A673 (cell line): ENCODE data around the gene TSSC4. TPM values are rescaled to one million over a fixed set of nuclear protein-coding genes. Genes with fewer than 3 reads are reported as not detected.
A peak's percentile ranks its signal among the peaks of the same experiment; 100 is the strongest.

Source experiments
- BruUV-seq: library from RNA; stranded (reverse); fragments of 400-500 nt; replicated peaks from 2 replicates; lab custom pipeline; 2021; lab: Mats Ljungman, UMichigan
- CTCF ChIA-PET: fragments of 300-600 bp; sonication (Branson Sonifier 250); formaldehyde crosslinking; loops from one replicate; lab custom pipeline; 2022; ENCODE audit warnings: antibody characterized with exemption; lab: Charles Lee
- POLR2A ChIA-PET: fragments of 300-600 bp; sonication (Branson Sonifier 250); formaldehyde crosslinking; loops from one replicate; lab custom pipeline; 2022; ENCODE audit warnings: antibody characterized with exemption; ENCODE audit not compliant: low non-redundant PET; lab: Charles Lee
- DNase-seq: peaks from one replicate; pipeline ENCODE4 v3.0.0-alpha.2; 2015; ENCODE audit warnings: low spot score
- H3K27ac ChIP-seq: fragments of 200-600 bp; sonication (generic); 2 replicates; pipeline ENCODE4 v1.5.1; 2016; ENCODE audit warnings: mixed run types, low read depth, mild to moderate bottlenecking, mixed read lengths, antibody characterized with exemption, low read length; ENCODE audit not compliant: poor library complexity, severe bottlenecking
- H3K27me3 ChIP-seq: fragments of 200-600 bp; sonication (generic); replicated peaks from 2 replicates; pipeline ENCODE4 v1.6.1; 2017; ENCODE audit warnings: mixed run types, low read depth, mild to moderate bottlenecking, mixed read lengths, antibody characterized with exemption, low read length; ENCODE audit not compliant: insufficient read depth, poor library complexity
- H3K36me3 ChIP-seq: fragments of 200-600 bp; sonication (generic); 2 replicates; pipeline ENCODE4 v1.6.1; 2016; ENCODE audit warnings: mixed run types, mild to moderate bottlenecking, mixed read lengths, antibody characterized with exemption, low read length; ENCODE audit not compliant: insufficient read depth, poor library complexity, severe bottlenecking
- H3K4me1 ChIP-seq: fragments of 200-600 bp; sonication (generic); 2 replicates; pipeline ENCODE4 v1.6.1; 2017; ENCODE audit warnings: mixed run types, mild to moderate bottlenecking, mixed read lengths, antibody characterized with exemption, low read length; ENCODE audit not compliant: insufficient read depth, poor library complexity, severe bottlenecking
- H3K4me3 ChIP-seq: fragments of 200-600 bp; sonication (generic); 2 replicates; pipeline ENCODE4 v1.5.1; 2016; ENCODE audit warnings: low read depth, mixed run types, mild to moderate bottlenecking, mixed read lengths, low read length; ENCODE audit not compliant: poor library complexity, severe bottlenecking
- H3K9me3 ChIP-seq: fragments of 200-600 bp; sonication (generic); 2 replicates; pipeline ENCODE4 v1.6.1; 2016; ENCODE audit warnings: mixed run types, low read depth, mild to moderate bottlenecking, mixed read lengths, antibody characterized with exemption, low read length; ENCODE audit not compliant: poor library complexity, severe bottlenecking
- CTCF ChIP-seq: fragments of 300-800, 200-600 bp; sonication (generic); conservative IDR thresholded peaks from 2 replicates; pipeline ENCODE4 v1.5.1; 2017; ENCODE audit warnings: low read depth, mild to moderate bottlenecking, antibody characterized with exemption, low read length, moderate library complexity, mixed read lengths
- EZH2 ChIP-seq: fragments of 200-600 bp; sonication (generic); IDR thresholded peaks from 2 replicates; pipeline ENCODE4 v1.6.1; 2017; ENCODE audit warnings: borderline replicate concordance, low read depth, mild to moderate bottlenecking, mixed read lengths, antibody characterized with exemption, low read length; ENCODE audit not compliant: poor library complexity, severe bottlenecking
- intact Hi-C: fragments of 100-400 bp; cut with micrococcal nuclease; formaldehyde crosslinking; loops from one replicate; pipeline ENCODE4 v1.10.0; 2022; ENCODE audit not compliant: unreplicated experiment
- total RNA-seq: library from RNA; stranded (reverse); gene quantifications from 2 replicates; pipeline ENCODE4 v1.2.3, GENCODE V29; 2021

TSSC4 gene
- total RNA-seq, 1 experiment from 2014 or later, result 46.8 TPM

- H3K9me3 ChIP-seq, result no peaks in the 10 kb centered on the region
- TF ChIP-seq CTCF (no peak), EZH2 (no peak)
- TSS peak; percentile 14 for BruUV-seq
- POLR2A ChIA-PET, result no interaction called here
- peaks cover 8% of the 10 kb centered on the region for H3K4me1 ChIP-seq
- no peak overlapping the region for H3K4me3 ChIP-seq
- H3K27me3 ChIP-seq, result no peaks in the 10 kb centered on the region
- no peak for DNase-seq
- H3K27ac ChIP-seq, result no peak overlapping the region
- intact Hi-C loops, result no loop called here
- no peaks in the 10 kb centered on the region for H3K36me3 ChIP-seq
- CTCF ChIA-PET, result no interaction called here
Observed at GRCh38 chr11:2402890-2403645, 2.5 kb downstream of the TSSC4 start.

DNA sequence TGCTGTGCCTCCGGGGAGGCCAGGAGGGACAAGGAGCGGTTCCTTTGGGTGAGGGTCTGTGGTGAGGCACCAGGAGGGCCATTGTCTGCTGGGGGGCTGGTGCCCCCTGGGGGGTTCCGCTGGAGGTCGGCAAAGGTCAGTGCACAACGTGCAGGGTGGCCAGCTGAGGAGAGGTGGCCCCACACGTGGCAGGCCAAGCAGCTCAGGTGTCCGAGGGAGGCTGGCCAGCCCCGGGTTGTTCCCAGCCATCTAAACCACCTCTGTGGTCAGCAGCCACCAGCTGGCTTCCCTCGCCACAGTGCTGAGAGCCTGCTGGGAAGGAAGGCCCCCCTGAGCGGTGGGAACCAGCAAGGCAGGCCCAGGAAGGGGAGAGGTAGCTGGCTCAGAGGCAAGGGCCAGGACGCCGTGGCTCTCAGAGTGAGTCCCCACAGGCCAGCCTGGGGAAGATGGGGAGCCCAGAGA, 4.2 kb downstream of the TSSC4 start:
- no peaks in the 10 kb centered on the region for H3K9me3 ChIP-seq
- ChIA-PET POLR2A (interaction anchor here (0.6 kb wide), 1 partner anchor 9 kb away, joined by 10 read pairs; no protein-coding TSS in a partner anchor), CTCF (no interaction called here)
- no TSS peak for BruUV-seq
- peaks cover 8% of the 10 kb centered on the region for H3K4me1 ChIP-seq
- no peak for TF ChIP-seq EZH2
- TF ChIP-seq CTCF, result no peak
- H3K36me3 ChIP-seq, result no peaks in the 10 kb centered on the region
- H3K4me3 ChIP-seq, result no peak overlapping the region
- no peak overlapping the region for H3K27ac ChIP-seq
- no peaks in the 10 kb centered on the region for H3K27me3 ChIP-seq
- no peak for DNase-seq
- intact Hi-C loops, result no loop called here

DNA sequence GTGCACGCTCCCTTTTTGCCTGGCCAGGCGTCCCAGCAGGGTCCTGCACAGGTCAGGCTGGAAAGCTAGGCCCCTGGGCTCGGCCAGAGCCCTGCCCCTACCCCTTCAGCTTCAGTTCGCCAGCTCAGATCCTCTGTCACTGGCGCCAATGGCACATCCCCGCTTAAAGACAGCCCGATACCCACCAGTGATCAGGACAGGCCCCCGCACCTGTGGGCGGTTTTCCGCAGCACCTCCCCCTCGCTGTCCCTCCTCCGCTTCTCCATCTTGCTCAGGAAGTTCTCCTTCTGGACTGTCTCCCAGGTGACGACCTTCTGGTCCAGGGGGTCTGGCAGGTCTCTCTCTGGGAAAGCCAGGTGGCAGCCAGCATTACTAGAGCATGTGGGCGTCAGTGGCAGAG, 5.9 kb downstream of the TSSC4 start:
- Histone ChIP-seq H3K27ac (no peak overlapping the region), H3K36me3 (no peaks in the 10 kb centered on the region), H3K4me3 (no peak overlapping the region), H3K27me3 (no peaks in the 10 kb centered on the region), H3K4me1 (peaks cover 7% of the 10 kb centered on the region), H3K9me3 (no peaks in the 10 kb centered on the region)
- no peak for TF ChIP-seq CTCF
- no peak for TF ChIP-seq EZH2
- no TSS peak for BruUV-seq
- intact Hi-C loops, result no loop called here
- ChIA-PET POLR2A (no interaction called here), CTCF (no interaction called here)
- DNase-seq, result no peak
